ENCODE results near the gene CAMSAP1.

The CAMSAP1 gene

GRCh38 chr9:135880438-135880837 lies 26.9 kb downstream of the CAMSAP1 start:
- Histone ChIP-seq H3K9ac (ENCODE audit: low read depth, low read length) (no peak overlapping the region), H3K4me2 (ENCODE audit: low read length) (no peak overlapping the region), H3K36me3 (ENCODE audit: insufficient read depth, low read length) (no peaks in the 10 kb centered on the region), H3K4me3 (ENCODE audit: low read length) (no peak overlapping the region), H3K9me3 (replicated peaks; ENCODE audit: low read length) (no peaks in the 10 kb centered on the region), H3K4me1 (ENCODE audit: control insufficient read depth, insufficient read depth, low read length) (peaks cover 47% of the 10 kb centered on the region), H3K27me3 (ENCODE audit: control insufficient read depth, insufficient read depth, low read length) (no peaks in the 10 kb centered on the region)

- H3K4me1 ChIP-seq (ENCODE audit: control insufficient read depth, insufficient read depth, low read length) = peaks cover 39% of the 10 kb centered on the region
- H3K9me3 ChIP-seq (replicated peaks; ENCODE audit: low read length) = no peaks in the 10 kb centered on the region
- no peaks in the 10 kb centered on the region for H3K36me3 ChIP-seq (ENCODE audit: insufficient read depth, low read length)
- no peak overlapping the region for H3K9ac ChIP-seq (ENCODE audit: low read depth, low read length)
- peak overlapping the region; percentile 7 for H3K4me3 ChIP-seq (ENCODE audit: low read length)
- H3K27me3 ChIP-seq (ENCODE audit: control insufficient read depth, insufficient read depth, low read length) = no peaks in the 10 kb centered on the region
- peak overlapping the region; percentile 56 for H3K4me2 ChIP-seq (ENCODE audit: low read length)
Measured at GRCh38 chr9:135879619-135880018, 27.7 kb downstream of the CAMSAP1 start.

DNA sequence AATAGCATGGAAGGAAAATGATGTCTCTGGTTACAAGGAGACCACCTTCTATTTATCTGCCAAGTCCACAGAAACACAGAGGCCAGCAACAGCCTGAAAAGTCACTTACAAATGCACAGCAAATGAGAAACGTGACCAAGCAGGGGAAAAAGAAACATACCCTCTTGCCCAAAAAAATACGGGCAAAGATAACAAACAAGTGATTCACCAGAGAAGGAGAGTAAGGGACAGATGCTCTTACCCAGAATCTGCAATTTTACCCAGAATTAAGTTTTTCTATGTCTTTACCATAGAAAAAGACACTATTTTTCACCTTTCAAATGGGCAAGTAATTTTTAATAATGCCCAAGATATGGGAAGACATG lies 28.1 kb downstream of the CAMSAP1 start:
- H3K4me1 ChIP-seq (ENCODE audit: control insufficient read depth, insufficient read depth, low read length) = peaks cover 35% of the 10 kb centered on the region
- no peaks in the 10 kb centered on the region for H3K27me3 ChIP-seq (ENCODE audit: control insufficient read depth, insufficient read depth, low read length)
- peak overlapping the region; percentile 7 for H3K4me3 ChIP-seq (ENCODE audit: low read length)
- no peaks in the 10 kb centered on the region for H3K36me3 ChIP-seq (ENCODE audit: insufficient read depth, low read length)
- no peak overlapping the region for H3K9ac ChIP-seq (ENCODE audit: low read depth, low read length)
- H3K9me3 ChIP-seq (replicated peaks; ENCODE audit: low read length) = no peaks in the 10 kb centered on the region
- H3K4me2 ChIP-seq (ENCODE audit: low read length) = peak overlapping the region; percentile 56

GRCh38 chr9:135878528-135879236 lies 28.7 kb downstream of the CAMSAP1 start:
- Histone ChIP-seq H3K4me1 (ENCODE audit: control insufficient read depth, insufficient read depth, low read length) (peaks cover 29% of the 10 kb centered on the region), H3K4me3 (ENCODE audit: low read length) (no peak overlapping the region), H3K9ac (ENCODE audit: low read depth, low read length) (no peak overlapping the region), H3K27me3 (ENCODE audit: control insufficient read depth, insufficient read depth, low read length) (no peaks in the 10 kb centered on the region), H3K9me3 (replicated peaks; ENCODE audit: low read length) (no peaks in the 10 kb centered on the region), H3K4me2 (ENCODE audit: low read length) (peak overlapping the region; percentile 56), H3K36me3 (ENCODE audit: insufficient read depth, low read length) (no peaks in the 10 kb centered on the region)

DNA sequence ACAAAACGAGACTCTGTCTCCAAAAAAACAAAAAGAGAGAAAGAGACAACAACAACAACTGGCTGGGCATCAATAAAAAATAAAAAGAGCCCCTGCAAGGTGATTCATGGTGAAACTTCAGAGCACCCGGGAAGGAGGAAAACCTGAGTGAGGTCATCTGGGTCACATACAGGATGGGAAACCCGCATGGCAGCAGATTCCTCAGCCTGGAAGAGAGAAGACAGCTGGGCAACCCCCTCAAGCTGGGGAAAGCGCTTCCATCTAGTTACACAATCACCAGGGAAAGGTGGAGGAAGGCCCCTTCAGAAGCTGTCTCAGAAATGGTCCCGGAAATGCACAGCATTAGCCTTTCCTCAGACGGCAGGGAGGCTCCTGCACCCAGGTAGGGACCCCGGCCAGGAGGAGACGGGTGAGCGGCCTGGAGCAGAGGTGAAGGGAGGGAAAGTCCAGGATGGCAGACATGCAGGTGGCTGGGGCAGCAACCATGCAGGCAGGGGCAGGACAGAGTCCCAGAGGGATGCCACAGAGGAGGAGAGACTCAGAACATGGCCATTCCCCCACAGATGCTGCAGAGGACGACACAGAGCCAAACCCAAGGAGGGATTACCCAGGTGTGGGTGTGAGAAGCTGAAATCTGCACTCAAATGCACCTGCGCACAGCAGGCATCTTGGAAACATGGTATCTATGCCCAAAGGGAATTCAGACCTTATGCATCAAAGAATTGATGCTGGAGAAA lies 29.4 kb downstream of the CAMSAP1 start:
- Histone ChIP-seq H3K9ac (ENCODE audit: low read depth, low read length) (no peak overlapping the region), H3K36me3 (ENCODE audit: insufficient read depth, low read length) (no peaks in the 10 kb centered on the region), H3K4me1 (ENCODE audit: control insufficient read depth, insufficient read depth, low read length) (peaks cover 24% of the 10 kb centered on the region), H3K27me3 (ENCODE audit: control insufficient read depth, insufficient read depth, low read length) (no peaks in the 10 kb centered on the region), H3K4me3 (ENCODE audit: low read length) (no peak overlapping the region), H3K4me2 (ENCODE audit: low read length) (no peak overlapping the region), H3K9me3 (replicated peaks; ENCODE audit: low read length) (no peaks in the 10 kb centered on the region)

DNA sequence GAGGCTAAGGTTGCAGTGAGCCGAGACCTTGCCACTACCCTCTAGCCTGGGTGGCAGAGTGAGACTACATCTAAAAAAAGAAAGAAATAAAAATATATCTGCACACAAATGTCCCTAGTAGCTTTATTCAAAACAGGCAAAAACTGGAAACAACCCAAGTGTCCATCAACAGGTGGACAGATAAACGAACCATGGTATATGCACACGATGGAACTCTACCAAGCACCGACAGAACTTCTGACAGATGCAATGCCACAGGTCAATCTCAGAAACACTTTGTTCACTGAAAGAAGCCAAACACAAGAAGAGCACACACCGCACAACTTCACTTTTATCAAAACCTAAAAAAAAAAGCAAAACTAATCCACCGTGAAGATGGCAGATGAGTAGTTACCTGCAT lies 30.4 kb downstream of the CAMSAP1 start:
- peaks cover 24% of the 10 kb centered on the region for H3K4me1 ChIP-seq (ENCODE audit: control insufficient read depth, insufficient read depth, low read length)
- no peaks in the 10 kb centered on the region for H3K9me3 ChIP-seq (replicated peaks; ENCODE audit: low read length)
- H3K27me3 ChIP-seq (ENCODE audit: control insufficient read depth, insufficient read depth, low read length) = no peaks in the 10 kb centered on the region
- no peak overlapping the region for H3K4me3 ChIP-seq (ENCODE audit: low read length)
- no peak overlapping the region for H3K9ac ChIP-seq (ENCODE audit: low read depth, low read length)
- no peak overlapping the region for H3K4me2 ChIP-seq (ENCODE audit: low read length)
- no peaks in the 10 kb centered on the region for H3K36me3 ChIP-seq (ENCODE audit: insufficient read depth, low read length)

- Histone ChIP-seq H3K9ac (ENCODE audit: low read depth, low read length) (no peak overlapping the region), H3K27me3 (ENCODE audit: control insufficient read depth, insufficient read depth, low read length) (no peaks in the 10 kb centered on the region), H3K4me3 (ENCODE audit: low read length) (no peak overlapping the region), H3K36me3 (ENCODE audit: insufficient read depth, low read length) (no peaks in the 10 kb centered on the region), H3K9me3 (replicated peaks; ENCODE audit: low read length) (no peaks in the 10 kb centered on the region), H3K4me2 (ENCODE audit: low read length) (no peak overlapping the region), H3K4me1 (ENCODE audit: control insufficient read depth, insufficient read depth, low read length) (peaks cover 20% of the 10 kb centered on the region)
Measured at GRCh38 chr9:135874859-135875258, 32.5 kb downstream of the CAMSAP1 start.

- no peak overlapping the region for H3K4me3 ChIP-seq (ENCODE audit: low read length)
- no peak overlapping the region for H3K9ac ChIP-seq (ENCODE audit: low read depth, low read length)
- no peak overlapping the region for H3K4me2 ChIP-seq (ENCODE audit: low read length)
- H3K27me3 ChIP-seq (ENCODE audit: control insufficient read depth, insufficient read depth, low read length) = no peaks in the 10 kb centered on the region
- peaks cover 8% of the 10 kb centered on the region for H3K4me1 ChIP-seq (ENCODE audit: control insufficient read depth, insufficient read depth, low read length)
- no peaks in the 10 kb centered on the region for H3K9me3 ChIP-seq (replicated peaks; ENCODE audit: low read length)
- H3K36me3 ChIP-seq (ENCODE audit: insufficient read depth, low read length) = no peaks in the 10 kb centered on the region
Measured at GRCh38 chr9:135869909-135870308, 37.4 kb downstream of the CAMSAP1 start.

DNA sequence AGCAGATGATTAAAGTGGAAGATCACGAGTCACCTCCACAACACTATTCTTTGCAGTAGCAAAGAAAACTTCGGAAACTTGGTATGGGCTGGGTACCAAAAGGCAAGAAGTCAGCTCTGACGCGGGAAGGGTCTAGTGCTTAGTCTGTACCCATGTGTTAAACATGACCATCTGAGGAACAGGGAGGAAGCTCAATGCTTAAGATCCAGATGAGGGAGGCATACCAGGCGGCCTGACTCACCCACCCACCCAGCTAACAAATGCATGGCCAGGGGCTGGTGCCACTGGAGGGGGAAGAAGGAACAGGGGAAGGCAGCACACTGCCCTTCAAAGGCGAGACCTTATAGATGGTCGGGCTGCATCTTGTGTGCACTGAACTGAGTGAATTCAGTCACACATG lies 41.8 kb downstream of the CAMSAP1 start:
- Histone ChIP-seq H3K36me3 (ENCODE audit: insufficient read depth, low read length) (no peaks in the 10 kb centered on the region), H3K4me2 (ENCODE audit: low read length) (no peak overlapping the region), H3K4me1 (ENCODE audit: control insufficient read depth, insufficient read depth, low read length) (peaks cover 11% of the 10 kb centered on the region), H3K9me3 (replicated peaks; ENCODE audit: low read length) (no peaks in the 10 kb centered on the region), H3K27me3 (ENCODE audit: control insufficient read depth, insufficient read depth, low read length) (no peaks in the 10 kb centered on the region), H3K9ac (ENCODE audit: low read depth, low read length) (no peak overlapping the region), H3K4me3 (ENCODE audit: low read length) (no peak overlapping the region)

GRCh38 chr9:135864447-135865049 lies 42.8 kb downstream of the CAMSAP1 start:
- Histone ChIP-seq H3K9ac (ENCODE audit: low read depth, low read length) (no peak overlapping the region), H3K4me2 (ENCODE audit: low read length) (no peak overlapping the region), H3K9me3 (replicated peaks; ENCODE audit: low read length) (no peaks in the 10 kb centered on the region), H3K4me1 (ENCODE audit: control insufficient read depth, insufficient read depth, low read length) (peaks cover 11% of the 10 kb centered on the region), H3K27me3 (ENCODE audit: control insufficient read depth, insufficient read depth, low read length) (no peaks in the 10 kb centered on the region), H3K4me3 (ENCODE audit: low read length) (no peak overlapping the region), H3K36me3 (ENCODE audit: insufficient read depth, low read length) (no peaks in the 10 kb centered on the region)

DNA sequence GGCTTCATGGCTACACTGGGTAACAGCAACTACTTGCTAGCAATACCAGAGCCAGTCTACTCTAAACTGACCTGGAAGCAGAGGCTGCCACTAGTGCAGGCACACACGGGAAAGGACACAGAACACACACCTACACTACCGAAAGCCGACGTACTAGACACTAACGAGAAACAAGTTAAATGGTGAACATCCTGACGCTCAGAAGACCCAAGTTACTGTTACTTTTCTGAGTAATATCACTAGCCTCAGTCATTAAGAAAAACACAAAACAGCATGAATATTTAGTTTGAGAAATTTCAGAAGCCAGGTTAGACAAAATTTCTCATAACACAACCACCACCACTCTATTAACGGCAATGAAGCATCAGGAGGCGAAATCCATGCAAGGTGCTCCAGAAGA lies 44.5 kb downstream of the CAMSAP1 start:
- H3K9ac ChIP-seq (ENCODE audit: low read depth, low read length) = no peak overlapping the region

More for the DNA sequence above, 44.5 kb downstream of the CAMSAP1 start:
- Histone ChIP-seq H3K36me3 (ENCODE audit: insufficient read depth, low read length) (no peaks in the 10 kb centered on the region), H3K4me3 (ENCODE audit: low read length) (no peak overlapping the region), H3K4me1 (ENCODE audit: control insufficient read depth, insufficient read depth, low read length) (peaks cover 16% of the 10 kb centered on the region), H3K27me3 (ENCODE audit: control insufficient read depth, insufficient read depth, low read length) (no peaks in the 10 kb centered on the region), H3K9me3 (replicated peaks; ENCODE audit: low read length) (no peaks in the 10 kb centered on the region), H3K4me2 (ENCODE audit: low read length) (no peak overlapping the region)

Data from skeletal muscle satellite cell (primary cell).